HT-29 (cell line): Measurements from ENCODE around the gene INTS11. TPM values are rescaled to one million over a fixed set of nuclear protein-coding genes. Genes with fewer than 3 reads are reported as not detected.

Source experiments
- DNase-seq: peaks from one replicate; pipeline ENCODE4 v3.0.0-alpha.2; 2015; ENCODE audit warnings: low spot score
- small RNA-seq: library from RNA; depleted of rRNA; stranded (forward); fragments of <200 nt; gene quantifications from one replicate; pipeline ENCODE3, GENCODE V24; 2014
- total RNA-seq: library from RNA; depleted of rRNA; stranded (reverse); fragments of >200 nt; shearing (Covaris generic); gene quantifications from 2 replicates; pipeline ENCODE4 v1.2.3, GENCODE V29; 2014; rRNA removed

Gene INTS11
- total RNA-seq, 1 experiment from 2014 or later, result 174 TPM

- DNase-seq, result no peak
Measured at GRCh38 chr1:1262758-1263157, 61.7 kb downstream of the INTS11 start.

DNA sequence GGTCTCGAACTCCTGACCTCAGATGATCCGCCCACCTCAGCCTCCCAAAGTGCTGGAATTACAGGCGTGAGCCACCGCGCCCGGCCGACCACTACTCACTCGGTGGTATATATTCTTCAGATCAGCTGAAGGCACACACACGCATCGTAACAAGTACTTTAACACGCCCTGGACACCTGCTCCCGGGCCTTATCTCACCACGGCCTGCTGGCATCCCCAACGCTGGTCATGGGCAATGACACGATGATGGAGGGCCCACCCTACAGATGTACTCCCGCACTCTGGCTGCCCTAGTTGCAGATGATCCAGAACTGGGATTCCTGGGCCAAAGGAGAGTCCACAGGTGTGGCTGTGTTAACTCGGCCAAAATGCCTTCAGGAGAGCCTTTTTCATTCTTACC, 62.4 kb downstream of the INTS11 start:
- no peak for DNase-seq

Small RNAs within 50 kb of the gene (small RNA-seq; reads per million reads assigned to genes)
- gene MIR6726, result not detected

Other genes with a start within 250 kb of the INTS11 start
- gene C1orf159, start 208.6 kb downstream of the INTS11 start, total RNA-seq, result 61.4 and 67.6 TPM in 2 replicates
- gene TTLL10, start 150.8 kb downstream of the INTS11 start, total RNA-seq, result 5.8 and 6.6 TPM in 2 replicates
- 0.42 TPM in 1 of 2 replicates, not detected in the other for gene TNFRSF18, start 118.1 kb downstream of the INTS11 start, total RNA-seq
- gene TNFRSF4, start 110.5 kb downstream of the INTS11 start, total RNA-seq, result not detected in 2 replicates
- gene SDF4, start 92.7 kb downstream of the INTS11 start, total RNA-seq, result 163 and 188 TPM in 2 replicates
- gene B3GALT6, start 92.4 kb downstream of the INTS11 start, total RNA-seq, result 84.2 and 87.7 TPM in 2 replicates
- 4.1 and 6.0 TPM in 2 replicates for gene C1QTNF12, start 77.9 kb downstream of the INTS11 start, total RNA-seq
- 93.1 and 94.4 TPM in 2 replicates for gene UBE2J2, start 50.8 kb downstream of the INTS11 start, total RNA-seq
- gene SCNN1D, start 44.2 kb downstream of the INTS11 start, total RNA-seq, result 0.48 and 0.50 TPM in 2 replicates
- gene ACAP3, start 16.7 kb downstream of the INTS11 start, total RNA-seq, result 104 and 113 TPM in 2 replicates
- 152 and 157 TPM in 2 replicates for gene PUSL1, start 16.1 kb downstream of the INTS11 start, total RNA-seq
- 62.5 and 70.5 TPM in 2 replicates for gene CPTP, start 142 bp upstream of the INTS11 start, total RNA-seq
- 0.89 and 1.6 TPM in 2 replicates for gene TAS1R3, start 6.6 kb upstream of the INTS11 start, total RNA-seq
- 246 and 269 TPM in 2 replicates for gene DVL1, start 24.8 kb upstream of the INTS11 start, total RNA-seq
- not detected in 2 replicates for gene MXRA8, start 33.9 kb upstream of the INTS11 start, total RNA-seq
- 377 and 383 TPM in 2 replicates for gene AURKAIP1, start 50.5 kb upstream of the INTS11 start, total RNA-seq
- gene CCNL2, start 74.7 kb upstream of the INTS11 start, total RNA-seq, result 200 and 243 TPM in 2 replicates
- 235 and 276 TPM in 2 replicates for gene MRPL20, start 82.6 kb upstream of the INTS11 start, total RNA-seq
- 0.44 and 1.4 TPM in 2 replicates for gene ANKRD65, start 96.6 kb upstream of the INTS11 start, total RNA-seq
- gene VWA1, start 111.0 kb upstream of the INTS11 start, total RNA-seq, result 220 and 232 TPM in 2 replicates
- gene ATAD3C, start 125.0 kb upstream of the INTS11 start, total RNA-seq, result 2.3 and 3.1 TPM in 2 replicates
- 102 and 111 TPM in 2 replicates for gene ATAD3B, start 147.1 kb upstream of the INTS11 start, total RNA-seq
- gene ATAD3A, start 187.5 kb upstream of the INTS11 start, total RNA-seq, result 155 and 162 TPM in 2 replicates
- gene TMEM240, start 216.0 kb upstream of the INTS11 start, total RNA-seq, result 1.4 and 2.4 TPM in 2 replicates